NCI-H128 (cell line): ENCODE measurements around the gene ENTREP3.
A peak's percentile ranks its signal among the peaks of the same experiment; 100 is the strongest.
"Not testable (repeated sequence)": the region's sequence is repeated elsewhere in the genome, so short reads cannot be mapped to it uniquely, and the experiment has no call there.

Source experiments
- DNase-seq: peaks from one replicate; lab custom pipeline; 2025; ENCODE audit not compliant: unreplicated experiment; lab: John Stamatoyannopoulos, UW

The ENTREP3 gene

GRCh38 chr1:155226188-155226909 is 28.9 kb downstream of the ENTREP3 start:
- DNase-seq = peak; percentile 63

DNA sequence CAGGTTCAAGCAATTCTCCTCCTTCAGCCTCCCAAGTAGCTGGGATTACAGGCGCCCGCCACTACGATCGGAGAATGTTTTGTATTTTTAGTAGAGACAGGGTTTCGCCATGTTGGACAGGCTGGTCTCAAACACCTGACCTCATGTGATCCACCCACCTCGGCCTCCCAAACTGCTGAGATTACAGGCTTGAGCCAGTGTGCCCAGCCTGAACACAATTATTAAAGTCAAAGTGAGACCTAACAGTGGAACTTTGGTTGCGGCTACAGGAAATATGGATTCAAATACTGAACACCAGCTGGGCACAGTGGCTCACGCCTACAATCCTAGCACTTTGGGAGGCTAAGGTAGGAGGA is 29.9 kb downstream of the ENTREP3 start:
- not testable (repeated sequence) for DNase-seq

- DNase-seq = no peak
These were observed 32.2 kb downstream of the ENTREP3 start for GRCh38 chr1:155223047-155223446.

- DNase-seq = not testable (repeated sequence)
These were observed 34.9 kb downstream of the ENTREP3 start for GRCh38 chr1:155220211-155220965.

DNA sequence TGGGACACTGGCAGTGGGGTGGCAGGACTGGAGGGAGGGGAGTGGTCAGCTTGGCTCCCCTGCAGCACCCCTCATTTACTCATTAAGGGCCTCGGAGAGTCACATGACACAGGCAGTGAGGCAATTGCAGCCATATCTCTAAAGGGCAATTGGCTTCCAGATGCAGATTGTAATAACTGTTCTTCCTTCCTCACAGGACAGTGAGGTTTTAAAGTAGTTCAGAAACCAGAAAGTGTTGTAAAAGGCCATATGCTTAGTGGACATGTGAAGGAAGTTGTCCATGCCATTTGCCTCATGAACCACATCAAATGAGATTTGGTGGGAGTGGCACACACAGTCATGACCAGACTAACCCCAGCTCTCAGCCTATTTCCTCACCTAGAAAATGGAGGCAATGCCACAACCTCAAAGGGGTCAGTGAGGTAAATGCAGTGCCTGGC is 35.7 kb downstream of the ENTREP3 start:
- DNase-seq = no peak

DNA sequence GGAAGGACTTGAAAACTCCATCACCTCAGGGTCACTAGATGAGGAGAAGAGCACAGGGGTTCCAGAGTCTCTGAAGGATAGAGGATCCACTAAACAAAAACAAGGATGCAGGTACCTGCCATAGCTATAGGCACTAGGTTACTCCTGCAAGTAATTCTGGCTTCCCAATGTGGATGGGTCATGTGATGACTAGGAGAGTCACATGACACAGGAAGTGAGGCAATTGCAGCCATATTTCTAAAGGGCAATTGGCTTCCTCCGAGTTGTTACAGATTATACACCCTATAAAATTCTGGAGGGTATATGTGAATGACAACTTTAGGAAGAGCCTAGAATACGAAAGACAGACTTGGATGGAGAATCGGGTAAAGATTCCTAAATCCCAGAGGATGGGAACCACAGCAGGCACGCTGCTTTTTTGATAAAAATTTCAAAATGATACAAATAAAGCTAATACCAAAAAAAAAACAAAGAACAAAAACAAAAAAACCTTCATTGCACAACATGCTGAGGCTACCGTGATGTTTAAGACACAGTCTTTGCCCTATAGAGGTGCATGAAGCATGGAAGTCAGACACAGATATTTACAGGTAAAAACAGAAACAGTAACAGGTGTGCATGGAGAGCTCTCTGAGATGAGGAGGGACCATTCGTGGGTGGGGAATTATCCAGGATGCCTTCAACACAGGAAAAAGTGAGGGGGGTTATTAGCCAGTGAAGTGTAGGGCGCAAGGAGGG is 36.3 kb downstream of the ENTREP3 start:
- peak; percentile 29 for DNase-seq

DNA sequence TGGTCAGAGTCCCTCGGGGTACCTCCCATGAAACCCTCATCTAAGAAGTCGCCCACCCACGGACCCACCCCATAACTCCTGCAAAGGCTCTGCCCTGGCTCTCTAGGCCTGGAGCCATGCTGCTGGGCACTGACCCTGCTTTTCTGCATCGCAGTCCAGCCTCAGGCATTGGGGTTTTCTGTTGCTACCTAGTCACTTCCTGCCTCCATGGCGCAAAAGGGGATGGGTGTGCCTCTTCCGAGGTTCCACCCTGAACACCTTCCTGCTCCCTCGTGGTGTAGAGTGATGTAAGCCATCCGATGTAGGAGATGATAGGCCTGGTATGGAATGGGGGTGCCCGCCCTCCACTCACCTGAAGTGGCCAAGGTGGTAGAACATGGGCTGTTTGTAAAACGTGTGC is 40.6 kb downstream of the ENTREP3 start:
- DNase-seq = not testable (repeated sequence)

DNA sequence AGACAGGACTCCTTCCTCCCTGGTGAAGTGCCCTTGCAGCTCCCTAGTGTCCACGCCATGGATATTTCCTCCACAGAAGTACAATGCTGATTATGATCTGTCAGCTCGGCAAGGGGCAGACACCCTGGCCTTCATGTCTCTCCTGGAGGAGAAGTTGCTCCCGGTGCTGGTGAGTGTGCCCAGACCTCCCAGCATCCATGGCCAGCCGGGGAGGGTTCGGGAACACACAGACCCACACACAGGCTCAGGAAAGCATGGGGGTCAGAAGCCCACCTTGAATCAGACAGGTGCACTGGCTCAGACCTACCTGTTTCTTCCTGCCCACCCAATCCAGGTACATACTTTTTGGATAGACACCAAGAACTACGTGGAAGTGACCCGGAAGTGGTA is 43.2 kb downstream of the ENTREP3 start:
- not testable (repeated sequence) for DNase-seq

- not testable (repeated sequence) for DNase-seq
These were observed 43.8 kb downstream of the ENTREP3 start for GRCh38 chr1:155211381-155212050.

- DNase-seq = no peak
These were observed 44.8 kb downstream of the ENTREP3 start for GRCh38 chr1:155210314-155211104.

GRCh38 chr1:155209312-155209721 is 46.0 kb downstream of the ENTREP3 start:
- no peak for DNase-seq

DNA sequence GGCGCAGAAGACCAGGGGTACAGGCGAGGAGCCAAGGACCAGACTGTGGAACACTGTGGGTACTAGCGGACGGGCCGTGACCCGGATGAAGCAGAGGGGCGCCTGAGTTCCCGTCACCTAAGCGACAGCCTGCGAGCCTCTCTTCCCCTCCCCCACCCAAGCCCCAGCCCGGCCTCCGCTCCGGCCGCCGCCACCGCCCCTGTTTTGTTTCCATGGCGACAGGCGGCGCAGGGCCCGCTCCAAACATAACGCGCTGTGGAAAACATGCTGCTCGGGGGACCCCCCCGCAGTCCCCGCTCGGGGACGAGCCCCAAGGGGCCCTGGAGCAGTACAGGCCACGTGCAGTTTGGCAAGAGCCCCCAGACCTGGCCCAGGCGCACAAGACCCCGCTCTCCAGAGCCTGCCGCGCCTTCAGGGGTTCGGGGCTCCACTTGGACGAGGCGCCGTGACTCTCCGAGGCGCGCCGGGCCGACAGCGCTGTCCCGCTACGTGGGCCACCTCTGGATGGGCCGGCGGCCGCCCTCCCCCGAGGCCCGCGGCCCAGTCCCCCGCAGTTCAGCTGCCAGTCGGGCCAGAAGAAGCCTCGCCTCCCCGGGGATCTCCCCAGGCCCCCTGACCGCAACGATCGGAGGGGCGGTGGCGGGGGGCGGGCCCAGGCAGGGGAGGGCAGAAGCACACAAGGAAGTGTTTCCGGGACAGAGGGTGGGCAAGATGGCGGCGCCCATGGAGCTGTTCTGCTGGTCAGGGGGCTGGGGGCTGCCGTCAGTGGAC is 46.6 kb downstream of the ENTREP3 start, which contains the start of gene MTX1:
TSS of gene MTX1 (plus strand) at position 155 of the 771 bp plus-strand sequence. CDS start at position 265, 110 bp downstream.
- DNase-seq = peak; percentile 55

- peak; percentile 62 for DNase-seq
These were observed 47.3 kb downstream of the ENTREP3 start, which contains the start of gene THBS3 for GRCh38 chr1:155207806-155208540. Gene THBS3, minus strand, starts transcription at chr1:155207897. Its CDS starts 21 bp downstream, at chr1:155207876.

DNA sequence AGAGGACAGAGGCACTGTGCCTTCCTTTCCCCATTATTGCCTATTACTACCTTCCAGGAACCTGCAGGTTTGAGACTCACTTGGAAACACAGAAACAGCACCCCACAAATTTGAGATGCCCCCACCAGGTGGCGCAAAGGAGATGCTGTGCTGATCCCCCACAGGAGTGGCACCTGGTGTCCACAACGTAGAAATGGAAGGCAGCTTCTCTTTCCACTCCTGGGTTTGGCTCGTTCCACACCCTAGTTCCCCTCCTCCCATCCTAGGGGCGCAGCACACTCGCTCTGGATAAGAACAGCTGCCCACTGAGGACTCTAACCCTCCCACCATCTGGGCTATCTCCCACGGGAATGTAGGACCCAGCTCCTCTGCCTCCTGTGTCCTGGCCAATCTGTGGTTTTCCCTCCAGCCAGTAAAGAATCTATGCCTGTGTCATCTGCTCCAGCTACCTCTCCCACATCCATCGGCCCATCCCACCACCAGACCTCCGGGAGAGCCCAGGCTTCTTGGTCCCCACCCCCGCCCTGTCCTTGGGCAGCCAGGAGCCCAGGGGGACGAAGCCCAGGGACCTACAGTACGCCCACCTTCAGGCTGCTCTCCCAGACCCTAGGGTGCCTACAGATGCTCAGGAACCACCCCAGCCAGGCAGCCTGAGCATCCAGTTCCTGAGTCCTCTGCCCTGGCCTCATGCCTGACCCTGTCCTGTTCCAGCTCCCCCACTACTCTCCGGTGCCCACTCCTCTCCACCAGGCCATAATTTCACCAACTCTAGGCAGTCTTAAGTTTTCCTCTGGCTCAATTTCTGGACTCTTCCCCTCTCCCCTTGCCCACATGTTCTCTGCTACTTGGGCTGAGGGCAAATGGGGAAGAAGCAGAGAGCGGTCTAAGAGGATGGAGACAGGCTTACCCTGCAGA is 48.1 kb downstream of the ENTREP3 start:
- peak; percentile 95 for DNase-seq

DNA sequence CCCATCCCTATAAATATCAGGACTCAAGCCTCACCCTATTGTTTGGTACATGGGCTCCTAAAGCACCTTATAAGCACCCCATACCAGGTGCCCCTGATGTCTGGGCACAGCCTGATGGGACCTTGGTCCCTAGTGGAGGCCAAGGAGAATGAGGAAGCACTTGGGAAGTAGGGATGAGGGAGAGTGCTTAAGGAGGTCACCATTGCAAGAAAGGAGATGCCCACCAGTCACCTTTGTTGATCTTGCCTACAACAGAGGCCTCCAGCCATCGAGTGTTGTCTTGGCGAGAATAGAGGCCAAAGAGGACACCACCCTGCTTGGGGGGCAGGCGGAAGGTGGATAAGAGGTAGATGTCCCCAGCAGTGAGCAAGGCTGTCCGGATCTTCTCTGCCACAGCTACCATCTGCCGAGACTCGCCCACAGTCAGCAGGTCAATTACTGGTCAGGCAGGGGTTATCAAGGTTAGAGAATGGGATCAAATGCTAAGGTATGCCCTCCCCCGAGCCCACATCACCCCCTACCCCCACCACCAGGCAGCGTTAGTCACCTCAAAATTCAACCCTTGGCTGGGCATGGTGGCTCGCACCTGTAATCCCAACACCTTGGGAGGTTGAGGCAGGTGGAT is 49.2 kb downstream of the ENTREP3 start:
- DNase-seq = no peak

- DNase-seq = no peak
These were observed 50.2 kb downstream of the ENTREP3 start for GRCh38 chr1:155205035-155205434.
